OCI-LY3 (cell line): ENCODE data around the gene POGZ.

Experiments
- CTCF ChIP-seq: fragments of 200-600, 300-600 bp; sonication (generic); IDR thresholded peaks from 2 replicates; pipeline ENCODE4 v1.5.1; 2014; ENCODE audit warnings: antibody characterized with exemption, low read length, low read depth
- EZH2phosphoT487 ChIP-seq: fragments of 200-600 bp; shearing (Covaris generic); IDR thresholded peaks from 2 replicates; pipeline ENCODE4 v1.6.1; 2018; ENCODE audit warnings: antibody characterized with exemption, mixed run types, low read depth

GRCh38 chr1:151436985-151437384 lies 22.3 kb downstream of the POGZ start:
- TF ChIP-seq CTCF (no peak), EZH2phosphoT487 (no peak)
